B cell (primary cell): ENCODE results near the gene NPAT.
A peak's percentile ranks its signal among the peaks of the same experiment; 100 is the strongest.

Experiments
- EZH2 ChIP-seq: IDR thresholded peaks from 2 replicates; pipeline ENCODE4 v1.6.1; 2012; ENCODE audit warnings: borderline replicate concordance, low read depth, mild to moderate bottlenecking, moderate library complexity, low read length; ENCODE audit not compliant: insufficient read depth, poor library complexity, severe bottlenecking
- TF ChIP-seq, protein P1 (sequence below): fragments of 200-600 bp; IDR thresholded peaks from one replicate; pipeline ENCODE4 v1.8.0; 2022; ENCODE audit warnings: antibody characterized with exemption, mild to moderate bottlenecking

DNA sequence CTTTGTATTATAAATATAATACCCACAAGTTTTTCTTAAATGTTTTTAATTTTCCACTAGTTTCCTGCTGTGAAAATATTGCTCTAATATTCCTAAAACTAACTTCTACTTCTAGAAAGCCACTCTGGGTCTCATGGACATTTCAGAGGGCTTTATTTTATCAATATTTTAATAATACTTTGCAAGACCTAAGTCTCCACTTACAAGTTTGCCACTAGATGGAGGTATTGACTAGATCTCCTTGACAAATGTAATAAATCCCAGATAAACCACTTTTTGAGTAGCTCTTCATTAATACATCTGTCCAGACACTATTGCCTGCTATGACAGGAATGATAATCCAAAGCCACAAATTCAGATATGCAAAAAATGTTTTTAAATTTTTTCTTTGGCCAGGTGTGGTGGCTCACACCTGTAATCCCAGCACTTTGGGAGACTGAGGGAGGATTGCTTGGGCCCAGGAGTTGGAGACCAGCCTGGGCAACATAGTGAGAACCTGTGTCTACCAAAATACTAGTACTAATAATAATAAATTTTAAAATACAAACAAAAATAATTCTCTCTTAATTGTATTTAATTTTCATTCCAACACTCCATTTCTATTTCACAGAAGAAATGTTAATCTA lies 104.6 kb downstream of the NPAT start:
- TF ChIP-seq, protein P1, sequence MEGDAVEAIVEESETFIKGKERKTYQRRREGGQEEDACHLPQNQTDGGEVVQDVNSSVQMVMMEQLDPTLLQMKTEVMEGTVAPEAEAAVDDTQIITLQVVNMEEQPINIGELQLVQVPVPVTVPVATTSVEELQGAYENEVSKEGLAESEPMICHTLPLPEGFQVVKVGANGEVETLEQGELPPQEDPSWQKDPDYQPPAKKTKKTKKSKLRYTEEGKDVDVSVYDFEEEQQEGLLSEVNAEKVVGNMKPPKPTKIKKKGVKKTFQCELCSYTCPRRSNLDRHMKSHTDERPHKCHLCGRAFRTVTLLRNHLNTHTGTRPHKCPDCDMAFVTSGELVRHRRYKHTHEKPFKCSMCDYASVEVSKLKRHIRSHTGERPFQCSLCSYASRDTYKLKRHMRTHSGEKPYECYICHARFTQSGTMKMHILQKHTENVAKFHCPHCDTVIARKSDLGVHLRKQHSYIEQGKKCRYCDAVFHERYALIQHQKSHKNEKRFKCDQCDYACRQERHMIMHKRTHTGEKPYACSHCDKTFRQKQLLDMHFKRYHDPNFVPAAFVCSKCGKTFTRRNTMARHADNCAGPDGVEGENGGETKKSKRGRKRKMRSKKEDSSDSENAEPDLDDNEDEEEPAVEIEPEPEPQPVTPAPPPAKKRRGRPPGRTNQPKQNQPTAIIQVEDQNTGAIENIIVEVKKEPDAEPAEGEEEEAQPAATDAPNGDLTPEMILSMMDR: peak; percentile 70
- no peak for TF ChIP-seq EZH2
